Neural cell (in vitro differentiated cells): Measurements from ENCODE around the gene POU3F3. TPM values are rescaled to one million over a fixed set of nuclear protein-coding genes. Genes with fewer than 3 reads are reported as not detected.

Experiments used
- H2AFZ ChIP-seq: fragments of 200-600, 300-800 bp; sonication (generic), shearing (Covaris generic); 2 replicates; pipeline ENCODE4 v1.6.0; 2014; ENCODE audit warnings: low read depth, mild to moderate bottlenecking, antibody characterized with exemption, low read length, moderate library complexity
- H3F3A ChIP-seq: fragments of 200-600 bp; shearing (Covaris generic); 2 replicates; pipeline ENCODE4 v1.6.1; 2016; ENCODE audit warnings: mild to moderate bottlenecking, moderate library complexity, mixed read lengths, antibody characterized with exemption, low read length; ENCODE audit not compliant: insufficient read depth, poor library complexity, severe bottlenecking
- H3K27ac ChIP-seq: fragments of 200-600, 300-800 bp; sonication (generic), shearing (Covaris generic); 2 replicates; pipeline ENCODE4 v1.5.1; 2014; ENCODE audit warnings: mild to moderate bottlenecking, low read length, moderate library complexity
- H3K27me3 ChIP-seq: fragments of 300-800, 200-600 bp; sonication (generic), shearing (Covaris generic); 2 replicates; pipeline ENCODE4 v1.6.0; 2014; ENCODE audit warnings: mild to moderate bottlenecking, low read depth, low read length, moderate library complexity; ENCODE audit not compliant: insufficient read depth
- H3K36me3 ChIP-seq: fragments of 300-800, 200-600 bp; sonication (generic), shearing (Covaris generic); 2 replicates; pipeline ENCODE4 v1.5.1; 2014; ENCODE audit warnings: mild to moderate bottlenecking, antibody characterized with exemption, low read length, moderate library complexity; ENCODE audit not compliant: insufficient read depth
- H3K4me2 ChIP-seq: fragments of 300-800, 200-600 bp; sonication (generic), shearing (Covaris generic); 2 replicates; pipeline ENCODE4 v1.6.0; 2014; ENCODE audit warnings: mild to moderate bottlenecking, low read length
- H3K4me3 ChIP-seq: fragments of 300-800, 200-600 bp; sonication (generic), shearing (Covaris generic); 2 replicates; pipeline ENCODE4 v1.5.1; 2014; ENCODE audit warnings: mild to moderate bottlenecking, low read length, moderate library complexity
- H3K79me2 ChIP-seq: fragments of 200-600 bp; shearing (Covaris generic); replicated peaks from 2 replicates; pipeline ENCODE4 v1.6.0; 2014; ENCODE audit warnings: mild to moderate bottlenecking, low read length, moderate library complexity; ENCODE audit not compliant: insufficient read depth
- H3K9ac ChIP-seq: fragments of 300-800, 200-600 bp; sonication (generic), shearing (Covaris generic); 2 replicates; pipeline ENCODE4 v1.6.1; 2016; ENCODE audit warnings: mild to moderate bottlenecking, low read length, mixed read lengths
- H3K9me2 ChIP-seq: fragments of 200-600 bp; shearing (Covaris generic); 2 replicates; pipeline ENCODE4 v1.6.1; 2016; ENCODE audit warnings: mild to moderate bottlenecking, low read length, mixed read lengths; ENCODE audit not compliant: insufficient read depth
- H3K9me3 ChIP-seq: fragments of 200-600, 300-800 bp; sonication (generic), shearing (Covaris generic); 2 replicates; pipeline ENCODE4 v1.6.1; 2016; ENCODE audit warnings: mild to moderate bottlenecking, mixed run types, low read length, moderate library complexity, mixed read lengths
- H4K20me1 ChIP-seq: fragments of 200-600 bp; shearing (Covaris generic); 2 replicates; pipeline ENCODE4 v1.6.1; 2016; ENCODE audit warnings: mild to moderate bottlenecking, mixed run types; ENCODE audit not compliant: insufficient read depth
- CTCF ChIP-seq: fragments of 450-650 bp; IDR thresholded peaks from 2 replicates; pipeline ENCODE4 v1.5.1; 2014; ENCODE audit warnings: antibody characterized with exemption, mild to moderate bottlenecking, moderate library complexity; ENCODE audit not compliant: poor library complexity, severe bottlenecking
- EP300 ChIP-seq: fragments of 450-650 bp; conservative IDR thresholded peaks from 2 replicates; pipeline ENCODE4 v1.6.1; 2014; ENCODE audit warnings: antibody characterized with exemption, mild to moderate bottlenecking, moderate library complexity; ENCODE audit not compliant: poor library complexity, severe bottlenecking
- MXI1 ChIP-seq: fragments of 450-650 bp; conservative IDR thresholded peaks from 2 replicates; pipeline ENCODE4 v1.6.1; 2014; ENCODE audit warnings: antibody characterized with exemption, mild to moderate bottlenecking; ENCODE audit not compliant: poor library complexity, severe bottlenecking
- POLR2AphosphoS5 ChIP-seq: IDR thresholded peaks from 2 replicates; pipeline ENCODE4 v1.6.1; 2012
- RAD21 ChIP-seq: fragments of 450-650 bp; conservative IDR thresholded peaks from 2 replicates; pipeline ENCODE4 v1.6.1; 2014; ENCODE audit warnings: antibody characterized with exemption, mild to moderate bottlenecking, moderate library complexity
- REST ChIP-seq: IDR thresholded peaks from 2 replicates; pipeline ENCODE4 v1.6.1; 2012; ENCODE audit warnings: borderline replicate concordance
- SMC3 ChIP-seq: fragments of 450-650 bp; conservative IDR thresholded peaks from 2 replicates; pipeline ENCODE4 v1.6.1; 2014; ENCODE audit warnings: antibody characterized with exemption, mild to moderate bottlenecking, moderate library complexity; ENCODE audit not compliant: poor library complexity
- TAF1 ChIP-seq: IDR thresholded peaks from 2 replicates; pipeline ENCODE4 v1.6.1; 2012; ENCODE audit warnings: low read depth
- polyA plus RNA-seq: library from polyadenylated mRNA; depleted of rRNA; stranded (reverse); fragments of >200 nt; gene quantifications from 2 replicates; pipeline ENCODE4 v1.2.3, GENCODE V29; 2014

Gene POU3F3
- polyA plus RNA-seq, 1 donor from 2014 or later, result 69.3 TPM

DNA sequence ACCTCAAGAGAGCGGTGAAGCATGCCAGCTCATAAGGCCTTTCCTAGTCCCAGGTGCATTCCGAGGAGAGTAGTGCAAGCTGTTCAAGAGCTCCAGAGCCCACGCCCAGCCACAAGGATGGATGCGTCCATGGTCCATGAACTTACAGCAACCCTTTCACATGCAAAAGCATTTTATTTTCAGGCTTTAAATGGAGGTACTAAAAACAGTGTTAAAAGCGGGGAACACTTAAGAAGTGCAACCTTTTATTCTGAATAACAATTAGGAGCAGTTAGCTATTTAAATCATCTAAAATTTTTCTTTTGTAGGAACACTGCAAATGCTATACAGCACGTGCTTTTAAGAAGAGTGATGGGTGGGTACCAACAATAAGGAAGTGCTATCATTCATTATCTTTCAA lies 33.8 kb downstream of the POU3F3 start:
- Histone ChIP-seq H3K27ac (no peak overlapping the region), H3K9me2 (no peaks in the 10 kb centered on the region), H3K79me2 (no peaks in the 10 kb centered on the region), H2AFZ (no peak overlapping the region), H3K4me2 (no peak overlapping the region), H3K36me3 (no peaks in the 10 kb centered on the region), H3F3A (no peaks in the 10 kb centered on the region), H3K4me3 (no peak overlapping the region), H4K20me1 (no peaks in the 10 kb centered on the region), H3K9me3 (no peaks in the 10 kb centered on the region), H3K27me3 (no peaks in the 10 kb centered on the region), H3K9ac (no peak overlapping the region)
- TF ChIP-seq REST (no peak), CTCF (no peak), POLR2AphosphoS5 (no peak), SMC3 (no peak), TAF1 (no peak), EP300 (no peak), MXI1 (no peak), RAD21 (no peak)

DNA sequence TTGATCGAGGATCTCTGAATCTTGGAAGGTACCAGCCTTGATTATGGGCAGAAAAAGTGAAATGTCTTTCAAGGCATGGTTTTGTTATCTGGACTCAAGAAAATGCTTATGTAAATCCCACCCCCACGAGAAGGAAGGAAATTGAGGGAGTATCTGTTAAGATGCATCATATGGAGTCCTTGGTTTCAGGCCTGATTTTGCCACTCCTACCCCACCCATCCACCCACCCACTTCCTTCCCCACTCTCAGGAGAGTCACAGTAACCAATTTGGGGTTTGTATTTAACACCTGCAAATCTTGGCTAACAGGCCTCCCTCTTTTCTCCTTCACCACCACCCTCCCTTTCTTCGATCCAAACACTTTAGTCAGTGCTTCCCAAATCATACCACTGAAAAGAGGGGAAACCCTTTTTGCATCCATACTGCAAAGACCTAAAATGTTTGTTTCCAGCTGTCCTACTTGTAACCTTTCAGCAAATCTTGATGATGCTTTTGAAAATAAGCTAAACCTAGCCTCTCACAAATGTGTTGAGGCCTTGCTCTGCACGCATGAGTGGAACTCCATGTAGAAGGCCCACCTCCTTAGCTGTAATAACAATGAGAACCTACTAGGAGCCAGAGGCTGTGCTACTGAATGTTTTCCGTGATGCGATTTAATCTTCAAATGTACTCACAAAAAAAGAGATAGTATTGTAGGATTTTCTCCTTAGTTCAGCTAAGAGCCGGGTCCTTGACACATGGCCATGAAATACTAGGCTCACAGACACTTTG lies 34.8 kb downstream of the POU3F3 start:
- H3K9me3 ChIP-seq, result no peaks in the 10 kb centered on the region
- no peaks in the 10 kb centered on the region for H3F3A ChIP-seq
- no peak overlapping the region for H2AFZ ChIP-seq
- H3K79me2 ChIP-seq, result no peaks in the 10 kb centered on the region
- H3K4me3 ChIP-seq, result no peak overlapping the region
- no peak overlapping the region for H3K9ac ChIP-seq
- no peaks in the 10 kb centered on the region for H4K20me1 ChIP-seq
- no peaks in the 10 kb centered on the region for H3K36me3 ChIP-seq
- no peaks in the 10 kb centered on the region for H3K9me2 ChIP-seq
- TF ChIP-seq POLR2AphosphoS5, result no peak
- no peak for TF ChIP-seq TAF1
- no peak for TF ChIP-seq MXI1
- no peak for TF ChIP-seq EP300
- TF ChIP-seq CTCF, result no peak
- TF ChIP-seq RAD21, result no peak
- TF ChIP-seq SMC3, result no peak
- H3K4me2 ChIP-seq, result no peak overlapping the region
- no peak overlapping the region for H3K27ac ChIP-seq
- H3K27me3 ChIP-seq, result no peaks in the 10 kb centered on the region
